SK-N-SH (cell line): ENCODE results near the gene GYS1. TPM values are rescaled to one million over a fixed set of nuclear protein-coding genes. Genes with fewer than 3 reads are reported as not detected.

Source experiments
- CTCF ChIA-PET: fragments of 300-600, 350-600 bp; formaldehyde crosslinking; extraction: SDS; loops from one replicate; lab custom pipeline; 2021; lab: Yijun Ruan, JAX
- POLR2A ChIA-PET: fragments of 350-600 bp; sonication (Branson Sonifier 250); formaldehyde crosslinking; extraction: SDS; loops from one replicate; lab custom pipeline; 2020; ENCODE audit warnings: antibody characterized with exemption, inconsistent platforms; lab: Yijun Ruan, JAX
- DNase-seq: peaks from one replicate; pipeline ENCODE4 v3.0.0; 2012
- H2AFZ ChIP-seq: fragments of 200-600 bp; sonication (generic); 2 replicates; pipeline ENCODE4 v1.8.1; 2016; ENCODE audit warnings: antibody characterized with exemption, mild to moderate bottlenecking, low read depth
- H3F3A ChIP-seq: fragments of 200-600 bp; sonication (generic); replicated peaks from 2 replicates; pipeline ENCODE3; 2016; ENCODE audit warnings: antibody characterized with exemption, mild to moderate bottlenecking; ENCODE audit not compliant: insufficient read depth
- H3K27ac ChIP-seq, 2 experiments: fragments of 200-500 bp in 1 of 2; fragments of 200-600 bp in 1 of 2; sonication (Bioruptor generic) in 1 of 2; sonication (generic), shearing (Covaris generic) in 1 of 2; 2 replicates each; pipeline versions ENCODE4 v1.5.1 to v1.6.1; 2014 to 2016; ENCODE audit warnings: low read depth in 2 of 2, inconsistent platforms in 1 of 2, low read length in 1 of 2, mild to moderate bottlenecking in 1 of 2, mixed read lengths in 1 of 2
- H3K27me3 ChIP-seq: fragments of 200-600 bp; sonication (generic), shearing (Covaris generic); 2 replicates; pipeline ENCODE4 v1.6.1; 2016; ENCODE audit warnings: mixed run types; ENCODE audit not compliant: insufficient read depth
- H3K36me3 ChIP-seq, 2 experiments: fragments of 200-500 bp in 1 of 2; fragments of 200-600 bp in 1 of 2; sonication (Bioruptor generic) in 1 of 2; sonication (generic) in 1 of 2; replicated peaks in 1 of 2; 2 replicates each; pipeline versions ENCODE3 to v1.5.1; 2014 to 2016; ENCODE audit warnings: low read length in 1 of 2, mild to moderate bottlenecking in 1 of 2; ENCODE audit not compliant: insufficient read depth in 2 of 2, control insufficient read depth in 1 of 2
- H3K4me1 ChIP-seq, 2 experiments: fragments of 200-500 bp in 1 of 2; fragments of 200-600 bp in 1 of 2; sonication (Bioruptor generic) in 1 of 2; sonication (generic), shearing (Covaris generic) in 1 of 2; 2 replicates each; pipeline versions ENCODE4 v1.5.1 to v1.6.1; 2014 to 2016; ENCODE audit warnings: low read depth in 1 of 2, low read length in 1 of 2, mixed run types in 1 of 2; ENCODE audit not compliant: insufficient read depth in 2 of 2, control insufficient read depth in 1 of 2
- H3K4me2 ChIP-seq: fragments of 200-600 bp; sonication (generic), shearing (Covaris generic); 2 replicates; pipeline ENCODE4 v1.6.1; 2017; ENCODE audit warnings: mixed run types
- H3K4me3 ChIP-seq, 2 experiments: fragments of 200-500 bp in 1 of 2; fragments of 200-600 bp in 1 of 2; sonication (Bioruptor generic) in 1 of 2; sonication (generic), shearing (Covaris generic) in 1 of 2; 2 replicates each; pipeline versions ENCODE4 v1.5.1 to v1.8.1; 2014 to 2016; ENCODE audit warnings: low read depth in 2 of 2, inconsistent platforms in 1 of 2, low read length in 1 of 2, mild to moderate bottlenecking in 1 of 2, mixed read lengths in 1 of 2, moderate library complexity in 1 of 2
- H3K79me2 ChIP-seq: fragments of 200-600 bp; sonication (generic); 2 replicates; pipeline ENCODE4 v1.8.1; 2017; ENCODE audit warnings: mild to moderate bottlenecking; ENCODE audit not compliant: insufficient read depth
- H3K9ac ChIP-seq: fragments of 200-600 bp; sonication (generic); 2 replicates; pipeline ENCODE4 v1.6.1; 2017; ENCODE audit warnings: mixed run types
- H3K9me2 ChIP-seq: fragments of 200-600 bp; sonication (generic); 2 replicates; pipeline ENCODE4 v1.6.1; 2017; ENCODE audit warnings: mixed run types
- H3K9me3 ChIP-seq: fragments of 200-600 bp; sonication (generic); 2 replicates; pipeline ENCODE4 v1.6.1; 2017; ENCODE audit warnings: mixed run types, mild to moderate bottlenecking, moderate library complexity
- H4K20me1 ChIP-seq: fragments of 200-600 bp; sonication (generic); 2 replicates; pipeline ENCODE4 v1.6.1; 2017; ENCODE audit warnings: mild to moderate bottlenecking, mixed run types; ENCODE audit not compliant: insufficient read depth
- CHD2 ChIP-seq: fragments of 150-350 bp; IDR thresholded peaks from 2 replicates; pipeline ENCODE4 v1.6.1; 2018; ENCODE audit warnings: low read length; ENCODE audit not compliant: partially characterized antibody
- CTCF ChIP-seq: fragments of 200-600 bp; sonication (generic); IDR thresholded peaks from 2 replicates; pipeline ENCODE4 v1.6.1; 2017; ENCODE audit warnings: antibody characterized with exemption, mild to moderate bottlenecking, moderate library complexity
- EP300 ChIP-seq, 2 experiments: IDR thresholded peaks; 2 replicates each; pipeline versions ENCODE4 v1.4.0 to v1.6.1; 2012; ENCODE audit warnings: borderline replicate concordance in 1 of 2, low read depth in 1 of 2, low read length in 1 of 2
- EZH2phosphoT487 ChIP-seq: fragments of 200-600 bp; sonication (generic); IDR thresholded peaks from 2 replicates; pipeline ENCODE4 v1.6.1; 2017; ENCODE audit warnings: low read depth, mixed run types, mild to moderate bottlenecking, antibody characterized with exemption, moderate library complexity, borderline replicate concordance
- FOSL2 ChIP-seq: IDR thresholded peaks from 2 replicates; pipeline ENCODE4 v1.4.0; 2012; ENCODE audit warnings: low read depth, mild to moderate bottlenecking, moderate library complexity, borderline replicate concordance
- GABPA ChIP-seq: IDR thresholded peaks from 2 replicates; pipeline ENCODE4 v1.4.0; 2012; ENCODE audit warnings: low read depth, mild to moderate bottlenecking
- GATA2 ChIP-seq: sonication (generic); formaldehyde crosslinking; IDR thresholded peaks from 2 replicates; pipeline ENCODE4 v1.5.0; 2020; ENCODE audit warnings: mild to moderate bottlenecking, missing genetic modification reagents
- MEF2A ChIP-seq: IDR thresholded peaks from 2 replicates; pipeline ENCODE4 v1.4.0; 2012; ENCODE audit warnings: low read depth, borderline replicate concordance
- MXI1 ChIP-seq: IDR thresholded peaks from 2 replicates; pipeline ENCODE4 v1.6.1; 2012; ENCODE audit warnings: mild to moderate bottlenecking, low read depth, low read length, improper control_type of control experiment
- NFIC ChIP-seq: IDR thresholded peaks from 2 replicates; pipeline ENCODE4 v1.4.0; 2012; ENCODE audit warnings: borderline replicate concordance
- NRF1 ChIP-seq: IDR thresholded peaks from 2 replicates; pipeline ENCODE4 v1.6.1; 2012; ENCODE audit warnings: low read depth, mild to moderate bottlenecking, low read length
- PBX3 ChIP-seq: IDR thresholded peaks from 2 replicates; pipeline ENCODE4; 2012
- POLR2AphosphoS5 ChIP-seq: IDR thresholded peaks from 2 replicates; pipeline ENCODE4 v1.6.1; 2012; ENCODE audit warnings: low read depth, low read length
- RCOR1 ChIP-seq: fragments of 150-350 bp; IDR thresholded peaks from 2 replicates; pipeline ENCODE4 v1.6.1; 2017; ENCODE audit warnings: antibody characterized with exemption, low read length
- RXRA ChIP-seq: IDR thresholded peaks from 2 replicates; pipeline ENCODE4 v1.4.0; 2012; ENCODE audit warnings: low read depth, mild to moderate bottlenecking, borderline replicate concordance
- SIN3A ChIP-seq: IDR thresholded peaks from 2 replicates; pipeline ENCODE4 v1.6.1; 2012; ENCODE audit warnings: low read depth, mild to moderate bottlenecking, low read length, moderate library complexity, borderline replicate concordance
- TAF1 ChIP-seq: IDR thresholded peaks from 2 replicates; pipeline ENCODE4 v1.6.1; 2012; ENCODE audit warnings: low read depth, mild to moderate bottlenecking, low read length, moderate library complexity, borderline replicate concordance
- USF1 ChIP-seq: IDR thresholded peaks from 2 replicates; pipeline ENCODE4 v1.4.0; 2012; ENCODE audit warnings: low read depth, borderline replicate concordance
- USF2 ChIP-seq: fragments of 150-350 bp; IDR thresholded peaks from 2 replicates; pipeline ENCODE4 v1.6.1; 2017; ENCODE audit warnings: antibody characterized with exemption, low read length, low read depth, borderline replicate concordance
- WGBS: methylation state at CpG from one replicate; pipeline ENCODE4 v1.1.6; 2017; ENCODE audit warnings: low lambda C conversion rate; 5-methylcytosine and 5-hydroxymethylcytosine counted together
- polyA plus RNA-seq, 3 experiments: library from polyadenylated mRNA; depleted of rRNA; stranded (reverse); fragments of >200 nt; gene quantifications; 2 replicates each; pipeline ENCODE4 v1.2.3, GENCODE V29; 2012

GYS1 gene
- polyA plus RNA-seq, 1 of the 3 experiments (the other 2 are of a cell fraction): 25.3 TPM

- POLR2A ChIA-PET: interaction anchor here (0.6 kb wide), 1 partner anchor 12 kb away, joined by 6 read pairs; no protein-coding TSS in a partner anchor
Observed at GRCh38 chr19:48961051-48961649, 32.0 kb downstream of the GYS1 start.

GRCh38 chr19:48959341-48960239 is 33.5 kb downstream of the GYS1 start:
- DNase-seq: no peak
- TF ChIP-seq GATA2 (CRISPR knock-in tag) (no peak), PBX3 (no peak), SIN3A (no peak), EZH2phosphoT487 (no peak), GABPA (no peak), MEF2A (no peak), NFIC (no peak), CTCF (no peak), RXRA (no peak), MXI1 (no peak), POLR2AphosphoS5 (no peak), NRF1 (no peak), CHD2 (no peak), RCOR1 (no peak), TAF1 (no peak)

More at GRCh38 chr19:48961051-48961649, 32.0 kb downstream of the GYS1 start:
- no peak overlapping the region for H3K9ac ChIP-seq
- H3K4me2 ChIP-seq: no peak overlapping the region
- TF ChIP-seq FOSL2: no peak
- TF ChIP-seq USF2: no peak
- no peak for TF ChIP-seq USF1
- TF ChIP-seq EP300 (IDR thresholded peaks at IDR 0.05; ENCODE audit: borderline replicate concordance in 1 of 2, low read depth in 1 of 2, low read length in 1 of 2): no peak
- no peak for TF ChIP-seq RXRA
- H3K36me3 ChIP-seq: peaks cover 9 to 31% of the 10 kb centered on the region in 2 experiments
- peak overlapping the region in 1 of 2 experiments; percentile 44; a peak in 2 of 4 replicates for H3K27ac ChIP-seq
- H2AFZ ChIP-seq: no peak overlapping the region
- 91% methylated on average over 14 of the region's 19 CpGs for WGBS
- CTCF ChIA-PET: interaction anchor here (1.7 kb wide), 1 partner anchor 9 kb away, joined by 8 read pairs; no protein-coding TSS in a partner anchor
- H3K79me2 ChIP-seq: peaks cover 36% of the 10 kb centered on the region
- no peak overlapping the region for H3K4me3 ChIP-seq
- H3K9me2 ChIP-seq: no peaks in the 10 kb centered on the region
- H3K9me3 ChIP-seq: no peaks in the 10 kb centered on the region
- DNase-seq: no peak
- H3F3A ChIP-seq: peaks cover 47% of the 10 kb centered on the region
- peaks cover 18 to 20% of the 10 kb centered on the region in 2 experiments; a peak in 3 of 4 replicates for H3K4me1 ChIP-seq
- peaks cover 9% of the 10 kb centered on the region for H4K20me1 ChIP-seq
- no peaks in the 10 kb centered on the region for H3K27me3 ChIP-seq

More at GRCh38 chr19:48959341-48960239, 33.5 kb downstream of the GYS1 start:
- POLR2A ChIA-PET: no interaction called here
- Histone ChIP-seq H3F3A (peaks cover 37% of the 10 kb centered on the region), H2AFZ (no peak overlapping the region), H3K4me1 (peaks cover 23 to 24% of the 10 kb centered on the region in 2 experiments; a peak in 3 of 4 replicates), H3K9me2 (no peaks in the 10 kb centered on the region), H3K27me3 (no peaks in the 10 kb centered on the region), H3K4me2 (no peak overlapping the region), H4K20me1 (no peaks in the 10 kb centered on the region), H3K4me3 (no peak overlapping the region), H3K9me3 (no peaks in the 10 kb centered on the region), H3K79me2 (peaks cover 41% of the 10 kb centered on the region), H3K27ac (no peak overlapping the region), H3K9ac (no peak overlapping the region), H3K36me3 (peaks cover 10 to 33% of the 10 kb centered on the region in 2 experiments)
- 88% methylated on average over 16 of the region's 16 CpGs for WGBS
- CTCF ChIA-PET: no interaction called here
